Stimulated activated CD8-positive, alpha-beta memory T cell treated with anti-CD3 and anti-CD28 coated beads, Interleukin-15, amount 100 ng/mL, for 4 hours (primary cell): ENCODE results near the gene RPL13.

ENCODE experiments used
- DNase-seq, 2 donors: peaks; one replicate each; pipeline ENCODE4 v3.0.0-alpha.2; 2020; ENCODE audit warnings: low read depth in 2 of 2

The RPL13 gene

GRCh38 chr16:89598199-89598598 lies 37.7 kb downstream of the RPL13 start:
- no peak for DNase-seq

GRCh38 chr16:89599451-89599858 lies 39.0 kb downstream of the RPL13 start:
- no peak for DNase-seq

GRCh38 chr16:89599902-89600301 lies 39.4 kb downstream of the RPL13 start:
- no peak for DNase-seq

GRCh38 chr16:89600427-89600826 lies 39.9 kb downstream of the RPL13 start:
- DNase-seq: no peak

- DNase-seq: no peak
These were observed 40.5 kb downstream of the RPL13 start for GRCh38 chr16:89600956-89601355.

GRCh38 chr16:89601906-89602272 lies 41.4 kb downstream of the RPL13 start:
- DNase-seq: no peak

GRCh38 chr16:89602273-89602951 lies 41.9 kb downstream of the RPL13 start:
- DNase-seq: peak; percentile 58 to 60

GRCh38 chr16:89602952-89603590 lies 42.6 kb downstream of the RPL13 start:
- no peak for DNase-seq

GRCh38 chr16:89604764-89605163 lies 44.3 kb downstream of the RPL13 start:
- no peak for DNase-seq

- DNase-seq: no peak
These were observed 44.9 kb downstream of the RPL13 start for GRCh38 chr16:89605186-89605970.

GRCh38 chr16:89606006-89606405 lies 45.5 kb downstream of the RPL13 start:
- DNase-seq: no peak

GRCh38 chr16:89607453-89607852 lies 47.0 kb downstream of the RPL13 start:
- no peak for DNase-seq

GRCh38 chr16:89607937-89608740 lies 47.7 kb downstream of the RPL13 start:
- no peak for DNase-seq

- no peak for DNase-seq
These were observed 49.6 kb downstream of the RPL13 start for GRCh38 chr16:89610108-89610453.

- no peak for DNase-seq
These were observed 52.1 kb downstream of the RPL13 start for GRCh38 chr16:89612415-89613166.

GRCh38 chr16:89613231-89613953 lies 52.9 kb downstream of the RPL13 start, which contains the start of gene DPEP1:
Gene DPEP1 (plus strand): TSS chr16:89613642. CDS start chr16:89630411, 16,769 bp downstream.
- no peak for DNase-seq

- no peak for DNase-seq
These were observed 53.5 kb downstream of the RPL13 start for GRCh38 chr16:89613954-89614459.
